A549 (cell line): Measurements from ENCODE around the gene C19orf33.

Source experiments
- CTCF ChIP-seq: fragments of >200 bp; sonication (Bioruptor Twin); formaldehyde crosslinking; IDR thresholded peaks from 3 replicates; pipeline ENCODE4 v1.5.1; 2016
- FOXS1 ChIP-seq: fragments of 250-450 bp; sonication (Bioruptor Pico); IDR thresholded peaks from 2 replicates; pipeline ENCODE4 v1.5.0; 2020; ENCODE audit warnings: mild to moderate bottlenecking, moderate library complexity
- MAX ChIP-seq: IDR thresholded peaks from 2 replicates; pipeline ENCODE4 v1.6.1; 2012
- MAZ ChIP-seq: fragments of 150-350 bp; IDR thresholded peaks from 2 replicates; pipeline ENCODE4 v1.6.1; 2014; ENCODE audit warnings: antibody characterized with exemption, low read depth, low read length, borderline replicate concordance
- POLR2AphosphoS2 ChIP-seq: conservative IDR thresholded peaks from 2 replicates; pipeline ENCODE4 v1.6.1; 2012; ENCODE audit warnings: low read length, improper control_type of control experiment, inconsistent platforms
- USF2 ChIP-seq: fragments of 450-650 bp; IDR thresholded peaks from 2 replicates; pipeline ENCODE4 v1.6.1; 2014; ENCODE audit warnings: antibody characterized with exemption

GRCh38 chr19:38346837-38347236 is 42.8 kb downstream of the C19orf33 start:
- TF ChIP-seq FOXS1 (CRISPR knock-in tag) (no peak), MAX (no peak), CTCF (no peak), MAZ (no peak), USF2 (no peak), POLR2AphosphoS2 (no peak)
